Stomach (tissue), 9 donors: Measurements from ENCODE around the gene GRHL3. TPM values are rescaled to one million over a fixed set of nuclear protein-coding genes. Genes with fewer than 3 reads are reported as not detected.
"Not testable (repeated sequence)": the region's sequence is repeated elsewhere in the genome, so short reads cannot be mapped to it uniquely, and the experiment has no call there.

Source experiments
- DNase-seq, 2 donors: peaks; one replicate each; pipeline versions ENCODE4 v3.0.0 to v3.0.0-alpha.2; 2013 to 2019
- H3K27ac ChIP-seq, 5 donors: fragments of 200-600 bp in 4 of 5; sonication (generic) in 4 of 5; one replicate each; pipeline ENCODE4 v1.5.1; 2013 to 2019; ENCODE audit warnings: mild to moderate bottlenecking in 1 of 5, moderate library complexity in 1 of 5
- H3K27me3 ChIP-seq, 3 donors: fragments of 200-600 bp; sonication (generic); one replicate each; pipeline ENCODE4 v1.5.1; 2017 to 2019; ENCODE audit warnings: mixed run types in 1 of 3
- H3K36me3 ChIP-seq, 4 donors: fragments of 200-600 bp; sonication (generic); 1 replicate in 3 of 4; 2 replicates in 1 of 4; pipeline ENCODE4 v1.5.1; 2016 to 2019
- H3K4me1 ChIP-seq, 4 donors: fragments of 200-600 bp; sonication (generic); one replicate each; pipeline ENCODE4 v1.5.1; 2016 to 2019
- H3K4me3 ChIP-seq, 4 donors: fragments of 200-600 bp; sonication (generic) in 3 of 4; one replicate each; pipeline ENCODE4 v1.5.1; 2016 to 2019; ENCODE audit warnings: mild to moderate bottlenecking in 1 of 4
- H3K9me3 ChIP-seq, 4 donors: fragments of 200-600 bp; sonication (generic); one replicate each; pipeline ENCODE4 v1.5.1; 2016 to 2019
- EP300 ChIP-seq: sonication (generic); formaldehyde crosslinking; IDR thresholded peaks from one replicate; pipeline ENCODE4 v1.6.1; 2017; ENCODE audit warnings: antibody characterized with exemption
- POLR2A ChIP-seq, 4 donors: fragments of 450-650 bp; IDR thresholded peaks; one replicate each; pipeline ENCODE4 v1.6.1; 2016; ENCODE audit warnings: antibody characterized with exemption in 4 of 4, control low read depth in 2 of 4, mild to moderate bottlenecking in 1 of 4, moderate library complexity in 1 of 4
- POLR2AphosphoS5 ChIP-seq, 3 donors: sonication (generic); formaldehyde crosslinking; IDR thresholded peaks; one replicate each; pipeline ENCODE4 v1.6.1; 2016; ENCODE audit warnings: antibody characterized with exemption in 3 of 3
- WGBS, 5 donors: extraction: QIAGEN DNeasy Blood & Tissue Kit in 3 of 5; methylation state at CpG; one replicate each; pipeline versions ENCODE4 v1.1.5 to v1.1.7; 2013 to 2018; 5-methylcytosine and 5-hydroxymethylcytosine counted together
- intact Hi-C: fragments of 100-400 bp; cut with DNase I; formaldehyde crosslinking; loops from one replicate; pipeline ENCODE4 v1.15.1; 2023; ENCODE audit warnings: low total_unique reads
- polyA plus RNA-seq, 3 donors: library from polyadenylated mRNA; stranded (reverse); fragments of 200-250 nt; gene quantifications; one replicate each; pipeline ENCODE4 v1.2.3, GENCODE V29; 2013
- total RNA-seq, 5 donors: library from RNA; depleted of rRNA; stranded (reverse); fragments of >200 nt; gene quantifications; one replicate each; pipeline versions ENCODE4 v1.1.0 to v1.2.3, GENCODE V29; 2014 to 2016
- TF ChIP-seq, protein P1 (sequence below), 7 experiments: fragments of 450-650 bp in 4 of 7; fragments of 200-600 bp in 3 of 7; sonication (generic) in 3 of 7; IDR thresholded peaks; one replicate each; pipeline ENCODE4 v1.5.1; 2016 to 2019; ENCODE audit warnings: antibody characterized with exemption in 7 of 7, control low read depth in 2 of 7, mild to moderate bottlenecking in 1 of 7
- donor health status: healthy with polysubstance abuse.
- donor health status: Bipolar disorder and iron deficiency.
- donor health status: healthy.

Gene GRHL3
- total and polyA plus RNA-seq, 8 donors = 0.19 to 13.9 (median 0.67) TPM; not detected in 4

DNA sequence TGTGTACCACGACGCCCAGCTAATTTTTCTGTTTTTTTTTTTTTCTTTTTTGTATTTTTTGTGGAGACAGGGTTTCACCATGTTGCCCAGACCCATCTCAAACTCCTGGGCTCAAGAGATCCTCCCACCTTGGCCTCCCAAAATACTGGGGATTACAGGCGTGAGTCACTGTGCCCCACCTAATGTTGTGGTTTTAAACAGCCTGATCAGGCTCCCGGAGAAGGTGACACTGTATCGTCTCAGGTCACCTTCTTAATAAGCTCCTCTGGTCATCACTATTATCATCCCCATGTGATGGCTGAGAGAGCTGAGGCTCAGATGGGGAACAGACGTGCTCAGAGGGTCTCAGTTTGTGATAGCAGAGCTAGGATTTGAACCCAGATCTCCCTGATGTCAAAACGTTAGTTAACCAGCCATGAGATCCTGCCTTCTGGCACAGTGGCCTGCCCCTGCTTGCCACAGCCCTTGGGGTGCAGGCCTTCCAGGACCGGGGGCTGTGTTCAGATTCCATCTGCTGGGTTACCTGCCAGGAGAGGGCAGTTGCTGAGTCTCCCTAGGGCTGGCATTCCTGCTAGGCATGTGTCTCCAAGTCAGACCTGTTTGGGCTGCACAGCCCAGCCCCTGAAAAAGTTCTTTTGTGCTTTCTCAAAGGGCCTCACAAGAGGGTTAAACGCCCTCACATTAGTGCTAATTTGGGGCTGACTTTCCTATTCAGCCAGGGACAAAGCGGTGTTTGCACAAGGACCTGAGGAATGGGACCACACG, 32.7 kb upstream of the GRHL3 start:
- Histone ChIP-seq H3K9me3 (no peaks in the 10 kb centered on the region), H3K27me3 (no peaks in the 10 kb centered on the region), H3K36me3 (no peaks in the 10 kb centered on the region), H3K4me1 (peaks cover 0 to 7% (median 2%) of the 10 kb centered on the region in 4 donors), H3K27ac (no peak overlapping the region), H3K4me3 (no peak overlapping the region)
- whole genome bisulfite sequencing, 5 donors = 73 to 91% (median 83%) methylated on average over 8 to 11 of the region's 11 CpGs
- intact Hi-C loops = no loop called here
- TF ChIP-seq, protein P1, sequence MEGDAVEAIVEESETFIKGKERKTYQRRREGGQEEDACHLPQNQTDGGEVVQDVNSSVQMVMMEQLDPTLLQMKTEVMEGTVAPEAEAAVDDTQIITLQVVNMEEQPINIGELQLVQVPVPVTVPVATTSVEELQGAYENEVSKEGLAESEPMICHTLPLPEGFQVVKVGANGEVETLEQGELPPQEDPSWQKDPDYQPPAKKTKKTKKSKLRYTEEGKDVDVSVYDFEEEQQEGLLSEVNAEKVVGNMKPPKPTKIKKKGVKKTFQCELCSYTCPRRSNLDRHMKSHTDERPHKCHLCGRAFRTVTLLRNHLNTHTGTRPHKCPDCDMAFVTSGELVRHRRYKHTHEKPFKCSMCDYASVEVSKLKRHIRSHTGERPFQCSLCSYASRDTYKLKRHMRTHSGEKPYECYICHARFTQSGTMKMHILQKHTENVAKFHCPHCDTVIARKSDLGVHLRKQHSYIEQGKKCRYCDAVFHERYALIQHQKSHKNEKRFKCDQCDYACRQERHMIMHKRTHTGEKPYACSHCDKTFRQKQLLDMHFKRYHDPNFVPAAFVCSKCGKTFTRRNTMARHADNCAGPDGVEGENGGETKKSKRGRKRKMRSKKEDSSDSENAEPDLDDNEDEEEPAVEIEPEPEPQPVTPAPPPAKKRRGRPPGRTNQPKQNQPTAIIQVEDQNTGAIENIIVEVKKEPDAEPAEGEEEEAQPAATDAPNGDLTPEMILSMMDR (IDR thresholded peaks at IDR 0.05) = no peak
- TF ChIP-seq EP300 (no peak), POLR2A (IDR thresholded peaks at IDR 0.05) (no peak), POLR2AphosphoS5 (IDR thresholded peaks at IDR 0.05) (no peak)
- DNase-seq = no peak

DNA sequence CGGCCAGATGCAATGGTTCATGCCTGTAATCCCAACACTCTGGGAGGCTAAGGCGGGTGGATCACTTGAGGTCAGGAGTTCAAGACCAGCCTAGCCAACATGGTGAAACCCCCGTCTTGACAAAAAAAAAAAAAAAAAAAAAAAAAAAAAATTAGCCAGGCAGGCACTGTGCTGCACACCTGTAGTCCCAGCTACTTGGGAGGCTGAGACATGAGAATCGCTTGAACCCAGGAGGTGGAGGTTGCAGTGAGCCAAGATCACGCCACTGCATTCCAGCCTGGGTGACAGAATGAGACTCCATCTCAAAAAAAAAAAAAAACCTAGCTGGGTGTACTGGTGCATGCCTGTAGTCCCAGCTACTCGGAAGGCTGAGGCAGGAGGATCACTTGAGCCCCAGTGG, 31.4 kb upstream of the GRHL3 start:
- H3K27ac ChIP-seq, H3K4me3 ChIP-seq, H3K27me3 ChIP-seq, H3K36me3 ChIP-seq, H3K9me3 ChIP-seq, H3K4me1 ChIP-seq, intact Hi-C loops, DNase-seq: not testable (repeated sequence)
- WGBS, 5 donors = 85 to 95% (median 94%) methylated on average over 6 of the region's 6 CpGs

DNA sequence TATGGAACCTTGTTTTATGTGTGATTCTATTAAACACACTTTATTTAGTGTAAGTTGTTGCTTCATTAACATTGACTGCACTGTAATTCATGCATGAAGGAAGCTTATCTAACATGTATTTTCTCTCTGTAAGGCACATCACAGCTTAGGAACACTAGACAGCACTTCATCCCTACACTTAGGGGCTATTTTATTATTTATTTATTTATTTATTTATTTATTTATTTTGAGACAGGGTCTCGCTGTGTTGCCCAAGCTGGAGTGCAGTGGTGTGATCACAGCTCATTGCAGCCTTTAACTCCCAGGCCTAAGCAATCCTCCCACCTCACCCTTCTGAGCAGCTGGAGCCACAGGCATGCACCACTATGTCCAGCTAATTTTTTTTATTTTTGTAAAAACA, 30.7 kb upstream of the GRHL3 start:
- Histone ChIP-seq H3K4me1 (peaks cover 0 to 7% (median 2%) of the 10 kb centered on the region in 4 donors), H3K27ac (no peak overlapping the region), H3K36me3 (no peaks in the 10 kb centered on the region), H3K27me3 (no peaks in the 10 kb centered on the region), H3K9me3 (no peaks in the 10 kb centered on the region), H3K4me3 (no peak overlapping the region)
- 93 to 100% (median 96%) methylated on average over 1 of the region's 1 CpG for WGBS, 5 donors
- no peak for DNase-seq
- TF ChIP-seq POLR2AphosphoS5 (IDR thresholded peaks at IDR 0.05) = no peak
- TF ChIP-seq, protein P1 (IDR thresholded peaks at IDR 0.05) = no peak
- TF ChIP-seq EP300 = no peak
- TF ChIP-seq POLR2A (IDR thresholded peaks at IDR 0.05) = no peak
- intact Hi-C loops = no loop called here

DNA sequence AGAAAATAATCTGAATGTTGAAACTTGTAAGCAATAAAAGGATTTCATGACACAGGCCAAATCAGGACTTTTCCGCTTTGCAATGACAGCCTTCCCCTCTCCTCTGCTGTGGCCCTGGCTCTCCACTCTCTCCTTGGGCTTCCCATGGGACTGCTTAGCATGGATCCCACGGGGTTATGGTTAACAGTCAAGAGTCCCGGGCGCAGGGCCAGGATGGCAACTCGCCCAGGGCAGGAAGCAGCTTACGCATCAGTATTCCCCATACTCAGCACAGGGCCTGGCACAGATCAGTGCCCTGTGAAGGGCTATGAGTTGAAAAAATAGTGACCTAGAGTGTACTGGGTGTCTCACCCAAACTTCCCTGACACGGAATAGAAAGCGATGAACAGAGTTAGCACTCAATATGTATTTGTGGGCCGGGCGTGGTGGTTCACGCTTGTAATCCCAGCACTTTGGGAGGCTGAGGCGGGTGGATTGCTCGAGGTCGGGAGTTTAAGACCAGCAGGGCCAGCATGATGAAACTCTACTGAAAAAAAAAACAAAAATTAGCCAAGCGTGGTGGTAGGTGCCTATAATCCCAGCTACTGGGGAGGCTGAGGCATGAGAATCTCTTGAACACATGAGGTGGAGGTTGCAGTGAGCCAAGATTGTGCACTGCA, 29.1 kb upstream of the GRHL3 start:
- TF ChIP-seq POLR2AphosphoS5 (IDR thresholded peaks at IDR 0.05) (peak in 2 of 3 donors; percentile 12 to 33), POLR2A (IDR thresholded peaks at IDR 0.05) (no peak), EP300 (no peak)
- TF ChIP-seq, protein P1 (IDR thresholded peaks at IDR 0.05) = no peak
- H3K4me3 ChIP-seq = no peak overlapping the region
- H3K4me1 ChIP-seq = peaks cover 0 to 17% (median 7%) of the 10 kb centered on the region in 4 donors
- peak; percentile 63 to 67 for DNase-seq
- intact Hi-C loops = no loop called here
- no peaks in the 10 kb centered on the region for H3K27me3 ChIP-seq
- no peak overlapping the region for H3K27ac ChIP-seq
- 56 to 64% (median 58%) methylated on average over 15 of the region's 15 CpGs for WGBS, 5 donors
- no peaks in the 10 kb centered on the region for H3K36me3 ChIP-seq
- no peaks in the 10 kb centered on the region for H3K9me3 ChIP-seq
